Erythroblast (primary cell): ENCODE measurements around the gene RPS19.

Experiments
- GATA1 ChIP-seq: IDR thresholded peaks from 2 replicates; pipeline ENCODE4 v1.6.1; 2011; ENCODE audit warnings: low read depth, mild to moderate bottlenecking, control low read depth, low read length, moderate library complexity
- POLR2A ChIP-seq: IDR thresholded peaks from 2 replicates; pipeline ENCODE4 v1.6.1; 2011; ENCODE audit warnings: mild to moderate bottlenecking, low read length

- TF ChIP-seq POLR2A, result no peak
- no peak for TF ChIP-seq GATA1
Observed at GRCh38 chr19:41837981-41838708, 21.9 kb upstream of the RPS19 start.
